ENCODE results near the gene JADE1. TPM values are rescaled to one million over a fixed set of nuclear protein-coding genes. Genes with fewer than 3 reads are reported as not detected.

The JADE1 gene
- total RNA-seq, 1 donor from 2014 or later, result 18.2 TPM

DNA sequence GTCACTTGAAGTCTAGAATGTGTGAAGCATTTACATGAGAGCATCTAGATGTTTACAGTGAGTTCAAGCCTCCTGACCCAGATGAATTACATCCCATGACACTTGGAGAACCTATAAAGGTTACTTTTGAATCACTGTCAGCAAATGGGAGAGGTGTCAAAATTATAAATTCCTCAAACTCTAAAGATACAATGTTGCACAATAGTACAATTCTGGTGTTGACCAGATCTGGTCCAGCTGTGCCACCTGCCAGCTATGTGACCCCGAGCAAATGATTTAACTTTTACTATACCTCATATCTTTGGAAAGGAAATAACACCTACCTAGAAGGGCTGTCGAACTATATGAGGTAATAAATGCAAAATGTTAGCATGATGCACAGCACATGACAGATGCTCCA, 69.8 kb downstream of the JADE1 start:
- H3K36me3 Mint-ChIP-seq (ENCODE audit: low read depth, unreplicated experiment), result no peaks in the 10 kb centered on the region
- no peak overlapping the region for H3K4me3 Mint-ChIP-seq (ENCODE audit: unreplicated experiment)
- no peaks in the 10 kb centered on the region for H3K4me1 Mint-ChIP-seq (ENCODE audit: unreplicated experiment)
- H3K27me3 Mint-ChIP-seq (ENCODE audit: unreplicated experiment), result no peaks in the 10 kb centered on the region
- no peaks in the 10 kb centered on the region for H3K9me3 Mint-ChIP-seq (ENCODE audit: unreplicated experiment)
- TF ChIP-seq, protein P1, sequence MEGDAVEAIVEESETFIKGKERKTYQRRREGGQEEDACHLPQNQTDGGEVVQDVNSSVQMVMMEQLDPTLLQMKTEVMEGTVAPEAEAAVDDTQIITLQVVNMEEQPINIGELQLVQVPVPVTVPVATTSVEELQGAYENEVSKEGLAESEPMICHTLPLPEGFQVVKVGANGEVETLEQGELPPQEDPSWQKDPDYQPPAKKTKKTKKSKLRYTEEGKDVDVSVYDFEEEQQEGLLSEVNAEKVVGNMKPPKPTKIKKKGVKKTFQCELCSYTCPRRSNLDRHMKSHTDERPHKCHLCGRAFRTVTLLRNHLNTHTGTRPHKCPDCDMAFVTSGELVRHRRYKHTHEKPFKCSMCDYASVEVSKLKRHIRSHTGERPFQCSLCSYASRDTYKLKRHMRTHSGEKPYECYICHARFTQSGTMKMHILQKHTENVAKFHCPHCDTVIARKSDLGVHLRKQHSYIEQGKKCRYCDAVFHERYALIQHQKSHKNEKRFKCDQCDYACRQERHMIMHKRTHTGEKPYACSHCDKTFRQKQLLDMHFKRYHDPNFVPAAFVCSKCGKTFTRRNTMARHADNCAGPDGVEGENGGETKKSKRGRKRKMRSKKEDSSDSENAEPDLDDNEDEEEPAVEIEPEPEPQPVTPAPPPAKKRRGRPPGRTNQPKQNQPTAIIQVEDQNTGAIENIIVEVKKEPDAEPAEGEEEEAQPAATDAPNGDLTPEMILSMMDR (IDR thresholded peaks at IDR 0.05; ENCODE audit: unreplicated experiment), result no peak
- no peak overlapping the region for H3K27ac Mint-ChIP-seq (ENCODE audit: unreplicated experiment)
- DNase-seq (ENCODE audit: low spot score), result no peak

DNA sequence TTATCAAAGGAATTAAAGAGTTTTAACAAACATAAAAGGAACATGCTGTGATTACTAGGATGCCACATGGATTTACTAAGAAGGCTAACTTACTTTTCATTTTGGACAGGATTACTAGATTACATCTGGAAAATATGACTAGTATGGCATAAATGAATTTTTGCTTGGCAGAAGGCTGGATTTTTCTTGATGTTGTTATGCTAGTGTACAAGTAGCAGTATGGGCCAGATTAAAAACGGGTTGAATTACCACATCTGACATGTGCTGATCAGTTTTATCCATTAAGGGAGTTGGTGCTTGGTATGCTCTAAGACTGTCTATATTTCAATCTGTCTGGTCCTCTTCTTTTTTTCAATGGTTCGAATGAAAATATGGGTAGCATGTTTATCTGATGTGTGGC, 70.5 kb downstream of the JADE1 start:
- Mint-ChIP-seq H3K4me1 (ENCODE audit: unreplicated experiment) (no peaks in the 10 kb centered on the region), H3K4me3 (ENCODE audit: unreplicated experiment) (no peak overlapping the region), H3K36me3 (ENCODE audit: low read depth, unreplicated experiment) (no peaks in the 10 kb centered on the region), H3K27me3 (ENCODE audit: unreplicated experiment) (no peaks in the 10 kb centered on the region), H3K9me3 (ENCODE audit: unreplicated experiment) (no peaks in the 10 kb centered on the region), H3K27ac (ENCODE audit: unreplicated experiment) (no peak overlapping the region)
- no peak for DNase-seq (ENCODE audit: low spot score)
- TF ChIP-seq, protein P1 (IDR thresholded peaks at IDR 0.05; ENCODE audit: unreplicated experiment), result no peak

DNA sequence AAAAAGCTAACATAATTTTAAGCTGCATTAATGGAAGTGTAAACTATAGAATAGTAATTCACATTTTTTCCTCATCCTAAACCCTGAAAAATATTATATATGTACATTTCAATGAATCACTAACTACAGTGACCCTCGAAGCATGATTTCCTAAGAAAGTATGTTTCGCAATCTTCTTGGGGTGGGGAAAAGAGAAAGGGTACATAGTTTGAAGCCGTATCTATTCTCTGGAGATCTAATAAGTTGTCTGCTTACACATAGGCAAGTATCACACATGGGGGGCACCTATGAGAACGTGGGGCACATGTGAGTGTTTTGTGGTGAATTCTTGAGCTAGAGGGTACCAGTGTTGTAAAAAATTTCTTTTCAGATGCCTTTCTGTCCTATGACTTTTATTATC, 71.2 kb downstream of the JADE1 start:
- TF ChIP-seq, protein P1 (IDR thresholded peaks at IDR 0.05; ENCODE audit: unreplicated experiment), result no peak
- Mint-ChIP-seq H3K36me3 (ENCODE audit: low read depth, unreplicated experiment) (no peaks in the 10 kb centered on the region), H3K27ac (ENCODE audit: unreplicated experiment) (no peak overlapping the region), H3K27me3 (ENCODE audit: unreplicated experiment) (no peaks in the 10 kb centered on the region), H3K4me3 (ENCODE audit: unreplicated experiment) (no peak overlapping the region), H3K4me1 (ENCODE audit: unreplicated experiment) (no peaks in the 10 kb centered on the region), H3K9me3 (ENCODE audit: unreplicated experiment) (no peaks in the 10 kb centered on the region)
- DNase-seq (ENCODE audit: low spot score), result no peak

DNA sequence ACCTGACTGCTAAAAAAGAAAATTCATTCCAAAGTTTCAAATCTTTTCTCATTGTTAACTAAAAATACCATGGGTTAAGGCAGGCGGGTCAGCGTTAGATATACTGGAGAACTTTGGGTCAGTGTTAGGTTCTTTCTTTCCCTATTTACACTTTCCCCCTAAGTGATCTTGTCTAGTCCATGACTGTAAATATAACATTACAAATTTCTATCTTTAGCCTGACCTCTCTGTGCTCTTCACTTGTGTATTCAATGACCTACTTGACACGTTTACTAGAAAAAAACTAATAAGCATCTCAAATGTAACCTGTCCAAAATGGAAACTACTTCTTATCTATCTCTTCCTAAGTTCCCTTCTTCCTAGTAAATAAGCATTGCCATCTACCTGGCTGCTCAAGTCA, 95.3 kb downstream of the JADE1 start:
- Mint-ChIP-seq H3K36me3 (ENCODE audit: low read depth, unreplicated experiment) (peaks cover 2% of the 10 kb centered on the region), H3K27me3 (ENCODE audit: unreplicated experiment) (no peaks in the 10 kb centered on the region), H3K4me3 (ENCODE audit: unreplicated experiment) (no peak overlapping the region), H3K27ac (ENCODE audit: unreplicated experiment) (no peak overlapping the region), H3K9me3 (ENCODE audit: unreplicated experiment) (no peaks in the 10 kb centered on the region), H3K4me1 (ENCODE audit: unreplicated experiment) (peaks cover 24% of the 10 kb centered on the region)
- TF ChIP-seq, protein P1 (IDR thresholded peaks at IDR 0.05; ENCODE audit: unreplicated experiment), result no peak
- no peak for DNase-seq (ENCODE audit: low spot score)

DNA sequence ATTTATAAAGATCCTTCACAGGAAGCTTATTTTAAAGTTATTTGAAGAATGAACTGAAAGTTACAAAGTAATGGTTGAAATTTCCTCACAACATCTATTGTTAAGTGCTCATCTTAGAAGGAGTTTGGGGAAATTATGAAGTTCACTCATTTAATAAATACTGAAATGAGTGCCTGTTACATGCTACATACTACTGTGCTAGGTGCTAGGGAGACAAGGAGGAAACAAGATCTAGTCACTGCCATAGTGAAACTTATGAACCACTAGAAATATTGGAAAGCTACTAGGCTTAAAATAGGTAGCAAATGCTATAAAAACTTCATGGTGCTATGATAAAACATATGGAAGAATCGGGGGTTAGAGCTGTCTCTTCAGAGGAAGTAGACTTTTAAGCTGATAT, 97.1 kb downstream of the JADE1 start:
- H3K9me3 Mint-ChIP-seq (ENCODE audit: unreplicated experiment), result no peaks in the 10 kb centered on the region
- peak overlapping the region; percentile 84 for H3K27ac Mint-ChIP-seq (ENCODE audit: unreplicated experiment)
- TF ChIP-seq, protein P1 (IDR thresholded peaks at IDR 0.05; ENCODE audit: unreplicated experiment), result no peak
- no peak overlapping the region for H3K4me3 Mint-ChIP-seq (ENCODE audit: unreplicated experiment)
- H3K4me1 Mint-ChIP-seq (ENCODE audit: unreplicated experiment), result peaks cover 24% of the 10 kb centered on the region
- peaks cover 2% of the 10 kb centered on the region for H3K36me3 Mint-ChIP-seq (ENCODE audit: low read depth, unreplicated experiment)
- no peak for DNase-seq (ENCODE audit: low spot score)
- H3K27me3 Mint-ChIP-seq (ENCODE audit: unreplicated experiment), result no peaks in the 10 kb centered on the region
